Measurements from ENCODE around the gene COG7.
"Not testable (repeated sequence)": the region's sequence is repeated elsewhere in the genome, so short reads cannot be mapped to it uniquely, and the experiment has no call there.

The COG7 gene

DNA sequence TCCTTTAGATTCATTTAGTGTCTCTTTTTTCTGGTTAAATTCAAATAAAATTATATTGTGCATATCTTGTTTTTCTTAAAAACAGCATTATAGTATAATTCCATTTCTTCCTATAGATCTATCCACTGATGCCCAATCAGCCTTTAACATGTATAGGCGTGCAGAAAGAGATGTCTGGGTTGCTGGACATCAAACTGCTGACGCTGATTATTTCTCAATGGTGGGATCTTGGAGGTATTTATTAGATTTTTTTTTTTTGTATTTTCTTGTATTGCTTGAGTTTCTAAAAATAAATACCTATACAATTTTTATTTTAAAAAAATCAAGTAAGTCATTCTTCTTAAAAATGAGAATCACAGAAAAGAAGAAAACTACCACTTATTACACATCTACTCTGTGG, 50.9 kb downstream of the COG7 start:
- TF ChIP-seq, protein P1, sequence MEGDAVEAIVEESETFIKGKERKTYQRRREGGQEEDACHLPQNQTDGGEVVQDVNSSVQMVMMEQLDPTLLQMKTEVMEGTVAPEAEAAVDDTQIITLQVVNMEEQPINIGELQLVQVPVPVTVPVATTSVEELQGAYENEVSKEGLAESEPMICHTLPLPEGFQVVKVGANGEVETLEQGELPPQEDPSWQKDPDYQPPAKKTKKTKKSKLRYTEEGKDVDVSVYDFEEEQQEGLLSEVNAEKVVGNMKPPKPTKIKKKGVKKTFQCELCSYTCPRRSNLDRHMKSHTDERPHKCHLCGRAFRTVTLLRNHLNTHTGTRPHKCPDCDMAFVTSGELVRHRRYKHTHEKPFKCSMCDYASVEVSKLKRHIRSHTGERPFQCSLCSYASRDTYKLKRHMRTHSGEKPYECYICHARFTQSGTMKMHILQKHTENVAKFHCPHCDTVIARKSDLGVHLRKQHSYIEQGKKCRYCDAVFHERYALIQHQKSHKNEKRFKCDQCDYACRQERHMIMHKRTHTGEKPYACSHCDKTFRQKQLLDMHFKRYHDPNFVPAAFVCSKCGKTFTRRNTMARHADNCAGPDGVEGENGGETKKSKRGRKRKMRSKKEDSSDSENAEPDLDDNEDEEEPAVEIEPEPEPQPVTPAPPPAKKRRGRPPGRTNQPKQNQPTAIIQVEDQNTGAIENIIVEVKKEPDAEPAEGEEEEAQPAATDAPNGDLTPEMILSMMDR (IDR thresholded peaks at IDR 0.05; ENCODE audit: low read depth, low read length) = no peak
- no peak overlapping the region for H3K4me3 ChIP-seq (ENCODE audit: low read depth, low read length)

DNA sequence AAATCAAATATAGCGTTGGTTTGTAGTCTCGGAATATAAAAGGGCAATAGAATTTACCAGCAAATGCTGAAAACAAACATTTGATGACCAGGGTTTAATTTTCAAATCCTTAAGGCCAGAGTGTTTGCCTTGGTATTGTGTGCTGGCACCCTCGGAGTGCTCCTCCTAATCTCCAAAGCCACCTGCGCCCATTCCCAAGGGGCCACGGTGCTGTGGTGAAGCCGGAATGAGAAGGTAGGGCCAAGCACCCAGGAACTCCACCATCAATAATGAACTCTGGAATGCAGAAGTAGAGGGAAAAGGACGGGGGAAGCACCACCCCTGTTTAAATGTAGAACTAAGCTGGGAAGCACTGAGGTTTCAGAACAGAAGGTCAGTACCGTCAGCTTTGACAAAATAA, 51.9 kb downstream of the COG7 start:
- no peak overlapping the region for H3K4me3 ChIP-seq (ENCODE audit: low read depth, low read length)
- TF ChIP-seq, protein P1 (IDR thresholded peaks at IDR 0.05; ENCODE audit: low read depth, low read length) = no peak

DNA sequence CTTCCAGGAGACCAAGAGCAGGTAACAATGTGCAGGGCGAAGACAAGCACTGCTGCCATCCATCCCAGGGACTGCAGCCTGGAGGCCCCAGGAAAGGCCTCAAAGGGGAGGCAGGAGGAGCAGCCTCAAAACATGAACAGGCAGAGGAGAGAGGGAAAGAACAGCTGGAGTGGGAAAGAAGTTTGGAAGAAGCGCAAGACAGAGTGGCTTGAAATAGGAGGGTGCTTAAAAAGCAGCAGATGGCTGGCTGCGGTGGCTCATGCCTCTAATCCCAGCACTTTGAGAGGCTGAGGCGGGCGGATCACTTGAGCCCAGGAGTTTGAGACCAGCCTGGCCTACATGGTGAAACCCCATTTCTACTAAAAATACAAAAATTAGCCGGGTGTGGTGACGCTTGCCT, 52.5 kb downstream of the COG7 start:
- not testable (repeated sequence) for H3K4me3 ChIP-seq (ENCODE audit: low read depth, low read length)

DNA sequence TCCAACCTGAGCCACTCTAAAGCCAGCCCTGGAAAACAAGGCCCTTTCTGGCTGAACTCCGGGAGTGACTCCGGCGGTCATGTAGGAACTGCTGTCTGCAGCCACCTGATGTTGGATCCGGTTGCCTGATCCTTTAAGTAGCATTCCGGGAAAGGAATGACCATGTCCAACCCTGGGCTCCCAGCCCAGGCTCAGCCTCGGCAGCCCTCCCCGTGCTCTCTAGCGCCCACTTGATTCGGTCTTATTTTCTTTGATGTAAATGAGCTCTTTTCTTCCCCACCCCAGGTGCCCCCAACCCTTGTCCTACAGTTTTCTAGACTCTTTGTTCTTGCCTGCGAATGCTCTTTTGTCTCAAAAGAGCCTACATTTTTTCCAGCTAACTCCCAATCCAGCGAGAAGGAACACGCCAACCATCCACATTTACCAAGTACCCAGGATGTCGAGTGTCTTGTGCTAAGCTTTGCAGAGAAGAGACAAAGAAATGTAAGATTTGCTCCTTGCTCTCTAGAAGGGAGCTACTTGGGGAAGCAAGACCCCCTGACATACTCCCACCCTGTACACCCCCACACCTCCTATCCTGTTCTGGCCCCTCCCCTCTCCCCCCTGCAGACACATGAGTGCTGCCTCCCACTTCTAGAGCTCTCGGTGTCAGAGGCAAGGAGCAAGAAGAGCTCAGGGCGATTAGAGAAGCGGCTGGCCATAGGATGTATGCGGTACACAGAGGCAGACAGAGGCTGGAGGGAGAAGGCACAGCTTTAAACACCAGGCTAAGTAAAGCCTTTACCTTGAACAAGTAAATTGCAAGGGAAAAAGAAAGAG, 53.8 kb downstream of the COG7 start:
- H3K4me3 ChIP-seq (ENCODE audit: low read depth, low read length) = no peak overlapping the region
- TF ChIP-seq, protein P1 (IDR thresholded peaks at IDR 0.05; ENCODE audit: low read depth, low read length) = no peak

DNA sequence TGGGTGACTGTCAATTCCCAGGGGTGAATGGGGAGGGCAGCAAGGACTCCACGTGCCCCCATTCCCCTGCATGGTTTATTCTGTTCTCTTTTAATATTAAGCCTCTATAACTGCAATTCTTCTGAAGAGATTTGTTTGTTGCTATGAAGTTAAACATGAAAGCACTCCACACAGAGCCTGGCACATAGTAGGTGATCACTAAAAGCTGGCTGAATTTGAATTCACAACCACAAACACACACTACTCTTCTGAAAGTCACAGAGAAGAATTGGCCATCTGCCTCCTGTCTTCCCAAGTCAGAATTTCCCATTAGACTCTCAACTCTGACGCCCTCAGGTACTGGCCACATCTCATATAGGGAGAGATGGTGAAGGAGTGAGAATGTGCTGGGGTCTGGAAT, 55.5 kb downstream of the COG7 start:
- no peak overlapping the region for H3K4me3 ChIP-seq (ENCODE audit: low read depth, low read length)
- TF ChIP-seq, protein P1 (IDR thresholded peaks at IDR 0.05; ENCODE audit: low read depth, low read length) = no peak

DNA sequence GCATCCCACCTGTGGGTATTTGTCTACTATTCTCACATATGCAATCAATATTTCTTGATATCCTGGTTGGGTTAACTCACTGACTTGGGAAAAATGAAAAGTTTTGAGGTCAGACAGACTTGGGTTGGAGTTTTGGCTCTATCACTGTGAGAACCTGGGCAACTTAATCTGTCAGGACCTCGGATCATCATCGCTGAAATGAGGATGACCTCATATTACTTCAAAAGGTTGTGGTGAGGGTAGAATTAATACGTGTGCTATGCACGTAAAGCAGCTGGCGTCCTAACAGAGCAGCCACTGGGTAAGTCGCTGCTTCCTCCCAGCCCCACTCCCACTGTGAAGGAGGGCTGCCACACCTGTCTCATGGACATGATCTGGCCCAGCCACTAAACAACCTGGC, 57.3 kb downstream of the COG7 start:
- TF ChIP-seq, protein P1 (IDR thresholded peaks at IDR 0.05; ENCODE audit: low read depth, low read length) = no peak
- no peak overlapping the region for H3K4me3 ChIP-seq (ENCODE audit: low read depth, low read length)

DNA sequence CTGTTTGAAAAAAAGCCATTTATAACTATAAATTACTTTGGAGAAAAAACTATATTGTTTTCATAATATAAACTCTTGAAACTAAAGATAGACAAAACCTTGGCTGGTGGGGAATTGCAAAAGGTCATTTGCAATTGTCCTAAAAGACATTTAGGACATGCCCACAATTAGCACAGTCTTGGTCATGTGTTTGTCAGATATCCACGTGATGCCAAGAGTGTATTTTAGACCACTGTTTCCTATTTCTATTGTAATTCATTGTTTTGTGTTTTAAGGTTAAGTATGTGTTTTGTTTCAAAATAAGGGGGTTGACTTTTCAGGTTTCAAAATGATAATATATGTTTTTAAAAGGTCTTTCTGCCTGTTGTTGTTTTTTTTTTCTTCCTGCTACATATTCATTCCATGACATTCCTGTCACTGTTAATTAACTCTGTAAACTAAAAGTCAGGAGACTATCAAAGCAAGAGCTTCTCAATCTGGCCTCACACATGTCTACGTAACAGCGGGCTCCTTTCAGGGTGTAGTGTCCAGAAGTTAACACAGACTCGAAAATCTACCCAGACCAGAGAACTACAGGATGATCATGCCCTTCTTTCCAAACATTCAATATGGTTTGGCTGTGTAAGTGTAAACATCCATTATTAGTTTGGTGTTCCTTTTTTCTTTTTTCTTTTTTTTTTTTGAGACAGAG, 58.7 kb downstream of the COG7 start:
- no peak overlapping the region for H3K4me3 ChIP-seq (ENCODE audit: low read depth, low read length)
- TF ChIP-seq, protein P1 (IDR thresholded peaks at IDR 0.05; ENCODE audit: low read depth, low read length) = no peak

Data from WI38 (cell line).